Retinal pigment epithelial cell (primary cell): Measurements from ENCODE around the gene CYS1.
"Not testable (repeated sequence)": the region's sequence is repeated elsewhere in the genome, so short reads cannot be mapped to it uniquely, and the experiment has no call there.

Experiments used
- DNase-seq: peaks from one replicate; pipeline ENCODE4 v3.0.0-alpha.2; 2010; ENCODE audit warnings: low read depth
- H3K4me3 ChIP-seq: 2 replicates; pipeline ENCODE4 v1.5.1; 2011; ENCODE audit warnings: mild to moderate bottlenecking, low read length, control low read depth, moderate library complexity
- TF ChIP-seq, protein P1 (sequence below): conservative IDR thresholded peaks from 2 replicates; pipeline ENCODE4 v1.5.1; 2011; ENCODE audit warnings: low read depth, low read length, control low read depth, inconsistent platforms

CYS1 gene

DNA sequence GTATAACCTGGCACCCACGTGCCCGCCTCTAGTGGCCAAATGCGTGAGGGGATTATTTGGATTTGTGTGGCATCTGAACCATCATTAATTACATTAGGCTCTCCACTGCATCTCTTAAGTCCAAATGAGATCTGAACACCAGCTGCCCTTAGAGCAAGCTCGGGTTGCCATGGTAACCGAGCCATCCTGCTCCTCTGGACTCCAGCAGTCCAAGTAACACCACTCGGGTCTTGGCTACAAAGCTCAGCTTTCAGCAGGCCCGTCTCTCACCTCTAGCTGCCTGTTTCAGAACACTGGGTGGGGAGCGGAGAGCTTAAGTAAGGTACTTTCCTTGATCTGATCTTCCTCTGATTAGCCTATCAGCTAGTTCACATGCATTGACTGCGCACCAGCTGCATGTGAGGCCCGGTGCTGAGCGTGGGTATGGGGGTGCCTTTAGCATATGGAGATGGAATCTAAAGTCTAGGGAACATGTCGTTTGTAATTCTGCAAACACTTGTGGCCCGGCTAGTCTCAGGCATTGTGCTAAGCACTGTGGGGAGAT, 14.1 kb upstream of the CYS1 start:
- H3K4me3 ChIP-seq = no peak overlapping the region
- TF ChIP-seq, protein P1, sequence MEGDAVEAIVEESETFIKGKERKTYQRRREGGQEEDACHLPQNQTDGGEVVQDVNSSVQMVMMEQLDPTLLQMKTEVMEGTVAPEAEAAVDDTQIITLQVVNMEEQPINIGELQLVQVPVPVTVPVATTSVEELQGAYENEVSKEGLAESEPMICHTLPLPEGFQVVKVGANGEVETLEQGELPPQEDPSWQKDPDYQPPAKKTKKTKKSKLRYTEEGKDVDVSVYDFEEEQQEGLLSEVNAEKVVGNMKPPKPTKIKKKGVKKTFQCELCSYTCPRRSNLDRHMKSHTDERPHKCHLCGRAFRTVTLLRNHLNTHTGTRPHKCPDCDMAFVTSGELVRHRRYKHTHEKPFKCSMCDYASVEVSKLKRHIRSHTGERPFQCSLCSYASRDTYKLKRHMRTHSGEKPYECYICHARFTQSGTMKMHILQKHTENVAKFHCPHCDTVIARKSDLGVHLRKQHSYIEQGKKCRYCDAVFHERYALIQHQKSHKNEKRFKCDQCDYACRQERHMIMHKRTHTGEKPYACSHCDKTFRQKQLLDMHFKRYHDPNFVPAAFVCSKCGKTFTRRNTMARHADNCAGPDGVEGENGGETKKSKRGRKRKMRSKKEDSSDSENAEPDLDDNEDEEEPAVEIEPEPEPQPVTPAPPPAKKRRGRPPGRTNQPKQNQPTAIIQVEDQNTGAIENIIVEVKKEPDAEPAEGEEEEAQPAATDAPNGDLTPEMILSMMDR = peak; percentile 14
- DNase-seq = no peak

DNA sequence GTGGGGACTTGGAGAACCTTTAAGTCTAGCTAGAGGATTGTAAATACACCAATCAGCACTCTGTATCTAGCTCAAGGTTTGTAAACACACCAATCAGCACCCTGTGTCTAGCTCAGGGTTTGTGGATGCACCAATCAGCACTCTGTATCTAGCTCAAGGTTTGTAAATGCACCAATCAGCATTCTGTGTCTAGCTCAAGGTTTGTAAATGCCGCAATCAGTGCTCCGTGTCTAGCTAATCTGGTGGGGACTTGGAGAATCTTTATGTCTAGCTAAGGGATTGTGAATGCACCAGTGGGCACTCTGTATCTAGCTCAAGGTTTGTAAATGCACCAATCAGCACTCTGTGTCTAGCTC, 11.7 kb upstream of the CYS1 start:
- DNase-seq, H3K4me3 ChIP-seq: not testable (repeated sequence)

DNA sequence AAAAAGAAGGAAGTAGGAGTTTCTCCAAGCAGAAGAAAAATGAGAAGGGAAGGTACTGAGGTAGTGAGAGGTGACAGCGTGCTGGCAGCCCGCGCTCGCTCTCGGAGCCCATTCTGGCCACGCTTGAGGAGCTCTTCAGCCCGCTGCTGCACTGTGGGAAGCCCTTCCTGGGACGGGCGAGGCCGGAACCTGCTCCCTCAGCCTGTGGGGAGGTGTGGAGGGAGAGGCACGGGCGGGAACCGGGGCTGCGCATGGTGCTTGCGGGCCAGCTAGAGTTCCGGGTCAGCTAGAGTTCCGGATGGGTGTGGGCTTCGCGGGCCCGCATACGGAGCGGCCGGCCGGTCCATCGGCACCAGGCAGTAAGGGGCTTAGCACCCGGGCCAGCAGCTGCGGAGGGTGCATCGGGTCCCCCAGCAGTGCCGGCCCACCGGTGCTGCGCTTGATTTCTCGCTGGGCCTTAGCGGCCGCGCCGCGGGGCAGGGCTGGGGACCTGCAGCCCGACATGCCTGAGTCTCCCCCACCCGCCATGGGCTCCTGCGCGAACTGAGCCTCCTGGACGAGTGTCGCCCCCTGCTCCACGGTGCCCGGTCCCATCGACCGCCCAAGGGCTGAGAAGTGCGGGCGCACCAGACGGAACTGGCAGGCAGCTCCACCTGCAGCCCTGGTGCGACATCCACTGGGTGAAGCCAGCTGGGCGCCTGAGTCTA, 11.1 kb upstream of the CYS1 start:
- DNase-seq = no peak
- TF ChIP-seq, protein P1 = no peak
- no peak overlapping the region for H3K4me3 ChIP-seq

GRCh38 chr2:10089565-10090190, 9.5 kb upstream of the CYS1 start:
- H3K4me3 ChIP-seq = no peak overlapping the region
- TF ChIP-seq, protein P1 = no peak
- DNase-seq = no peak

GRCh38 chr2:10087360-10087759, 7.1 kb upstream of the CYS1 start:
- DNase-seq = no peak
- TF ChIP-seq, protein P1 = no peak
- no peak overlapping the region for H3K4me3 ChIP-seq

- TF ChIP-seq, protein P1 = no peak
- H3K4me3 ChIP-seq = no peak overlapping the region
Measured at GRCh38 chr2:10086950-10087349, 6.7 kb upstream of the CYS1 start.

DNA sequence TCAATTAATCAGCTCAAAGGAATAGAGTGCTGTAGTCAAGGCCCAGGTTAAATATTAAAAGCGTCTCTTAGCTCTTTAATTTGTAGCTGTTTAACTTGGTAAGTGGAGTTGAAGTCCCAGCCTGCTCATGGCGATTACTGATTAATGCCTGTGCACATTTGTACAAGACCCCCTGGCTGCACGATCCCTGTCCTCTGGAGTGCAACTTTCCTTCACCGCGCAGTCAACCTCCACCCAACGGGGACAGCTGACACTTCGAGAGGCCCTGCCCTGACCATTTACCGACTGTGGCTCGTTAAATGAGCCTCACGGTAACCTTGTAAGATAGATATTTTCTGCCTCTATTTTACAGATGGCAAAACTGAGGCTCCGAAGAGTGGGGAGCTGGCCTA, 5.5 kb upstream of the CYS1 start:
- TF ChIP-seq, protein P1 = no peak
- no peak overlapping the region for H3K4me3 ChIP-seq
- DNase-seq = no peak

More at GRCh38 chr2:10086950-10087349, 6.7 kb upstream of the CYS1 start:
- no peak for DNase-seq
